ENCODE data around the gene ZNF467.
A peak's percentile ranks its signal among the peaks of the same experiment; 100 is the strongest.

The ZNF467 gene

GRCh38 chr7:149772241-149772955 is 990 bp downstream of the ZNF467 start:
- H2AFZ ChIP-seq, result peak overlapping the region; percentile 60
- H3K9me3 ChIP-seq (ENCODE audit: control insufficient read depth, low read length), result no peaks in the 10 kb centered on the region
- peak overlapping the region; percentile 54 for H3K27ac ChIP-seq
- H3K36me3 ChIP-seq (ENCODE audit: control insufficient read depth, insufficient read depth, low read length), result no peaks in the 10 kb centered on the region
- no peaks in the 10 kb centered on the region for H3K79me2 ChIP-seq
- peak overlapping the region; percentile 72 for H3K4me3 ChIP-seq (ENCODE audit: low read depth, low read length)
- H3K9ac ChIP-seq, result peak overlapping the region; percentile 67
- H3K4me2 ChIP-seq (ENCODE audit: low read length), result peak overlapping the region; percentile 93
- H3K4me1 ChIP-seq, result peaks cover 5% of the 10 kb centered on the region
- no peak for TF ChIP-seq CTCF (IDR thresholded peaks at IDR 0.05)
- no peaks in the 10 kb centered on the region for H3K27me3 ChIP-seq (ENCODE audit: control insufficient read depth, insufficient read depth, low read length)

DNA sequence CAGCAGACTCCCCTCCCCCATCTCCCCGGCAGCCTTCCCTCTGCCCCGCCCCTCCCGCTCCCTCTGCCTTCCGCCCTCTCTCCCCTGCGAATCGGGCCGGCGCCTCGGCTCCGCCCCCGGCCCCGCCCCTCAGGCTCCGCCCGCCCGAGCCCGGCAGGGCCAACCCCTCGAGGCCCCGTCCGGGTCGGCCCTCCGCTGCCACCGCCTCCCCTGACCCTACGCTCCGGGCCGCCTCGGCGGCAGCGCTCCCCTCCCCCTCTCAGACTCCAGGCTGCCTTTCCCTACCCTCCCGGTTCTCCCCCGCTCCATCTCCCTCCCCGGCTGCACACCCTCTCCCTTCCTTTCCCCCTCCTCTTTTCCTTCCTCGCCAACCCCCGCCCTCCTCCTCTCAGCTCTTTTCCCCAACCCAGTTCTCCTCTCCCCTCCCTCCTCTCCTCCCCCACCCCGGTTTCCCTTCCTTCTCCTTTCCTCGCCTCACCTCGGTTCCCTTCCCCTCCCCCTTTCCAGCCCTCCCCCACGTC is 1.6 kb downstream of the ZNF467 start:
- Histone ChIP-seq H2AFZ (peak overlapping the region; percentile 62), H3K4me1 (peaks cover 5% of the 10 kb centered on the region), H3K9me3 (ENCODE audit: control insufficient read depth, low read length) (no peaks in the 10 kb centered on the region), H3K79me2 (no peaks in the 10 kb centered on the region), H3K9ac (no peak overlapping the region), H3K27me3 (ENCODE audit: control insufficient read depth, insufficient read depth, low read length) (no peaks in the 10 kb centered on the region), H3K4me3 (ENCODE audit: low read depth, low read length) (peak overlapping the region; percentile 54), H3K36me3 (ENCODE audit: control insufficient read depth, insufficient read depth, low read length) (no peaks in the 10 kb centered on the region), H3K27ac (no peak overlapping the region), H3K4me2 (ENCODE audit: low read length) (peak overlapping the region; percentile 65)
- TF ChIP-seq CTCF (IDR thresholded peaks at IDR 0.05), result no peak

GRCh38 chr7:149770728-149771636 is 2.4 kb downstream of the ZNF467 start:
- no peak overlapping the region for H3K4me3 ChIP-seq (ENCODE audit: low read depth, low read length)
- H3K9me3 ChIP-seq (ENCODE audit: control insufficient read depth, low read length), result no peaks in the 10 kb centered on the region
- no peak for TF ChIP-seq CTCF (IDR thresholded peaks at IDR 0.05)
- H3K79me2 ChIP-seq, result no peaks in the 10 kb centered on the region
- no peaks in the 10 kb centered on the region for H3K36me3 ChIP-seq (ENCODE audit: control insufficient read depth, insufficient read depth, low read length)
- no peaks in the 10 kb centered on the region for H3K27me3 ChIP-seq (ENCODE audit: control insufficient read depth, insufficient read depth, low read length)
- no peak overlapping the region for H3K9ac ChIP-seq
- peak overlapping the region; percentile 44 for H3K27ac ChIP-seq
- peak overlapping the region; percentile 10 for H3K4me2 ChIP-seq (ENCODE audit: low read length)
- peak overlapping the region; percentile 75 for H2AFZ ChIP-seq
- H3K4me1 ChIP-seq, result peaks cover 5% of the 10 kb centered on the region

DNA sequence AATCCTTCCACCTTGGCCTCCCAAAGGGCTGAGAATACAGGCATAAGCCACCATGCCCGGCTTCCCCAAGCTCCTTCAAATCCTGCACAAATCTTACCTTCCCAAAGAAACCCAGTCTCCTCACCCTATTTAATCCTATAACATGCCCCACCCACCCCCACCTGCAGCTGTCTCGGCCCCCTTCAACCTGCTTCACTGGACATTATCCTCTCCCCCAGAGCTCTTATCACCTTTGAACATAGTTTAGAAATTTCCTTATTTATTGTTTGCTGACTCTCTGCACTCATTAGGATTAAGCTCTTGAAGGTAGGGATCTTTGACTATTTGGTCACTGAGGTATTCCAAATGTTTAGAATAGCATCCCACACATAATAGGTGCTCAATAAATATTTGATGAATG is 3.5 kb downstream of the ZNF467 start:
- H3K4me3 ChIP-seq (ENCODE audit: low read depth, low read length), result no peak overlapping the region
- no peak overlapping the region for H3K27ac ChIP-seq
- no peak overlapping the region for H3K9ac ChIP-seq
- H3K4me1 ChIP-seq, result peaks cover 5% of the 10 kb centered on the region
- no peak for TF ChIP-seq CTCF (IDR thresholded peaks at IDR 0.05)
- no peaks in the 10 kb centered on the region for H3K79me2 ChIP-seq
- H3K36me3 ChIP-seq (ENCODE audit: control insufficient read depth, insufficient read depth, low read length), result no peaks in the 10 kb centered on the region
- no peaks in the 10 kb centered on the region for H3K27me3 ChIP-seq (ENCODE audit: control insufficient read depth, insufficient read depth, low read length)
- no peak overlapping the region for H2AFZ ChIP-seq
- no peak overlapping the region for H3K4me2 ChIP-seq (ENCODE audit: low read length)
- no peaks in the 10 kb centered on the region for H3K9me3 ChIP-seq (ENCODE audit: control insufficient read depth, low read length)

Measured in parathyroid adenoma (tissue), 2 donors.